Measurements from ENCODE around the gene RBMS1.
"Not testable (repeated sequence)": the region's sequence is repeated elsewhere in the genome, so short reads cannot be mapped to it uniquely, and the experiment has no call there.

RBMS1 gene

DNA sequence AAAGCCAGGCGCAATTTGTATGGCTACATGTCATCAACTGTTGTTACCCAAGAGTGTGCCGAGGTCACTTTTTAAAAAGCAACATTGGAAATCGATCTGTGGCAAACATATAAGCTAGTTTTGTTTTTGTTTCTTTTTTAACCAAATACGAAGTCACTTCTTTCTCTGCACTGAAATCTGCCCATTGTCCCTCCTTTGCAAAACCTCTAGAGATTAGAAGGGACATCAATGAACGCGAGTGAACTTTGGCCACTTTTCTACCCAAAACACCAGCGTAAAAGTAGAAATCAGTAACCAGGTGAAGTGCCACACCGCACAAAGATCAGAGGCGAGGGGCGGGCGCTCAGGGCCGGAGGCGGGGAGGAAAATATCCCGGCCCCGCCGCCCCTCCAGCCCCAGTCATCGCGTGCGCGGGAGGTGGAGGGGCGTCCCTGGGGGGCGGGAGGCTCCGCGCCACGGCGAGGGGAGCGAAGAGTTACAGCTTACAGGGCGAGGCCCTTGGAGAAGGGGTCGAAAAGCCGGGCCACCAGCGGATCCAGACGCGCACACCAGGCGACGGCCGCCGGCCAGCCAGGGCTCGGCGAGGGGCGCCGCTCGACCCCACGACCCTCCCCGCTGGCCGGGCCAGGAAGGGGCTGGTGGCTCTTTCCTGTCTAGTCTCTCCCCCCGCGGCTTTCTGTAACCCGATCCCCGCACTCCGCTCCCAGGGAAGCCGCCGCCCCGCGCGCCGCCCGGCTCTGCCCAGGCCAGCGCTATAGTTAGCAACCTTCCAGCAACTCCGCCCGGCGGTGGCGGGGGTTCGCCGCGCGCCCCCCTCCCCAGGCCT is 993 bp downstream of the RBMS1 start:
- H3K4me1 Mint-ChIP-seq, result peaks cover 17% of the 10 kb centered on the region

DNA sequence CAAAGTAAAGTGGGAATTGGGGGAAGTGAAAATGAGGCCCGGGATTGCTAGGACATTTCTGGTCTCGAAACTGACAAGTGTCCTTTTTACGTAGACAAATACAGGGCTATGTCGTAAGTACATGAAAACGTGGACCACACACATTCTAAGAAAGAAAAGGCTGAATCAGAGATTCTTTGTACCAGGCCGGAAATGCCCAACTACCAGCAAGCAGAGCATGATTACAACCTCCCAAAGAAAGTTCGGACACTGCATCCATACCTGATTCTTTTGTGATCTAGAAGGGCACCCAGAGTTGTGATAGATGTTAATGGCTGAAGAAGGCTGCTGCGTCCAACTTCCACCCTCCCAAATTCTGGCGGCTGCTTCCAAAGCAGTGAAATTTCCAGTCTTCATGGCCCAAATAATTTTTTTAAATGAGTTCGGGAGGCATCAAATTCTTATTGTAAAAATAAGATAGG is 1.7 kb downstream of the RBMS1 start:
- no peak for DNase-seq (ENCODE audit: low spot score in 2 of 2)
- peaks cover 4% of the 10 kb centered on the region for H3K36me3 Mint-ChIP-seq (ENCODE audit: insufficient read depth)
- H3K9me3 Mint-ChIP-seq, result no peaks in the 10 kb centered on the region
- H3K27me3 Mint-ChIP-seq, result no peaks in the 10 kb centered on the region
- no peak for ATAC-seq (replicated peaks; ENCODE audit: extremely low read depth, poor library complexity, severe bottlenecking)
- peaks cover 22% of the 10 kb centered on the region for H3K4me1 Mint-ChIP-seq
- peak overlapping the region; percentile 94 for H3K4me3 Mint-ChIP-seq
- peak overlapping the region; percentile 74 for H3K27ac Mint-ChIP-seq (ENCODE audit: low read depth)

More for the DNA sequence above, 993 bp downstream of the RBMS1 start:
- Mint-ChIP-seq H3K36me3 (ENCODE audit: insufficient read depth) (peaks cover 4% of the 10 kb centered on the region), H3K27ac (ENCODE audit: low read depth) (peak overlapping the region; percentile 74), H3K27me3 (no peaks in the 10 kb centered on the region), H3K9me3 (no peaks in the 10 kb centered on the region), H3K4me3 (peak overlapping the region; percentile 94)
- ATAC-seq (replicated peaks; ENCODE audit: extremely low read depth, poor library complexity, severe bottlenecking), result peak; percentile 62
- peak; percentile 21 to 25 for DNase-seq (ENCODE audit: low spot score in 2 of 2)

DNA sequence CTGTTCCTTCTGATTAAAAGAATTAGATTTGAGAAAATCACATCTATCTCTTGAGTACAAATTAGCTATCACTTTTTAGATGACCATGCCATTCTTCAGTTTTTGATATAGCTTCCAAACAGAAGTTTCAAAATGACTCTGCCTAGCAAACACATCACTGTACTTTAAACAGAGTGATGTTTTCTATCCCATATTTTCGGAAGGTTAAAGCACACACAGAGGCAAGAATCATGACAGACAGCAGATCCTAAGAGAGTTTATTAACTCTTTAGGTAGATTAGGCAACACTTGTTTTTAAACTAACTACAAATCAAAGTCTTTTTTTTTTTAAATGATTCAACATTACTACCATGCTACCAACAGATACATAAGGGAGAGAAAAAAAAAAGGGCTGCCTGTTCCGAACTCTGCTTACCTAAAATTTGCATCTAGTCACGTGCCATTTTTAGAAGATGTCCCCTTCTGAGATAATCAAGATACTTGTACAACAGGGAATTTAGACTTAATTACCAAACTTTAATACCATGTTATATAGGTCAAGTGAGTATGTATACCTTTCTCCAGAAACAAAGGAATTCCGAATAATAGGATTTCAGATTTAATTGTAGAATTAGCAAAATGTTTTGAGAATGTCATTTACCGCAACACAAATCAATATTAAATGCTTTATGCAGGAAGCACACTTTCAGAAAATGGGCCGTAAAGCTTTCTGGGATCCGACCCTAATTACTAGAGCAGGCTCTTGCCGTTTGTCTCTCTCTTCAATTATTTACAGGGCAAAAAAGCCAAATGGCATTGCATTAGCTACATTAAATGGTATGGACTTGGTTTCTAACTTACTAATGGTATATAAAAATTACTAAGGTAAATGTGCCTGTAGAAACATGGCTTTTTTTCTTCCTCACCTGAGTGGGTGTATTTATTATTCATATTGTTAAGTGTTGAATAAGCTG is 2.6 kb downstream of the RBMS1 start:
- no peaks in the 10 kb centered on the region for H3K27me3 Mint-ChIP-seq
- peak overlapping the region; percentile 94 for H3K4me3 Mint-ChIP-seq
- peaks cover 4% of the 10 kb centered on the region for H3K36me3 Mint-ChIP-seq (ENCODE audit: insufficient read depth)
- no peak for ATAC-seq (replicated peaks; ENCODE audit: extremely low read depth, poor library complexity, severe bottlenecking)
- H3K4me1 Mint-ChIP-seq, result peaks cover 22% of the 10 kb centered on the region
- no peak overlapping the region for H3K27ac Mint-ChIP-seq (ENCODE audit: low read depth)
- no peak for DNase-seq (ENCODE audit: low spot score in 2 of 2)
- H3K9me3 Mint-ChIP-seq, result no peaks in the 10 kb centered on the region

DNA sequence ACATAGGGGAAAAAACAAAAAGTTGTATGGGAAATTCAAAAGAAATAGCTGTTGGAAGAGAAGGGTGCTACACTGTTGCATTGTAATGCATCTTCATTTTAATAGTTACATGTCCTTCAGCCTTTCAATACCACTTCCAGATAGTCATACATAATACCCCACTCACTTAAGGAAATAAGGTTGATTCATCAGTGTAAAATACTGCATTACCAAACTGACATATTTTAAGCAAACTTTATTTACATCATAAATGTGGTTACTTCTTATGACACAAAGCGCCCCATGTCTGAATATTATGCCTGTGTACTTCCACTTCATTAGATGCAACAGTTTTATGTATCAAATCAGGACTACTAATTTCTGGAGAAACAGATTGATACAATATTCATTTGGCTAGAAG is 4.5 kb downstream of the RBMS1 start:
- Mint-ChIP-seq H3K4me1 (peaks cover 31% of the 10 kb centered on the region), H3K27me3 (no peaks in the 10 kb centered on the region), H3K4me3 (no peak overlapping the region), H3K9me3 (no peaks in the 10 kb centered on the region), H3K36me3 (ENCODE audit: insufficient read depth) (peaks cover 1% of the 10 kb centered on the region), H3K27ac (ENCODE audit: low read depth) (no peak overlapping the region)
- DNase-seq (ENCODE audit: low spot score in 2 of 2) (no peak), ATAC-seq (replicated peaks; ENCODE audit: extremely low read depth, poor library complexity, severe bottlenecking) (no peak)

DNA sequence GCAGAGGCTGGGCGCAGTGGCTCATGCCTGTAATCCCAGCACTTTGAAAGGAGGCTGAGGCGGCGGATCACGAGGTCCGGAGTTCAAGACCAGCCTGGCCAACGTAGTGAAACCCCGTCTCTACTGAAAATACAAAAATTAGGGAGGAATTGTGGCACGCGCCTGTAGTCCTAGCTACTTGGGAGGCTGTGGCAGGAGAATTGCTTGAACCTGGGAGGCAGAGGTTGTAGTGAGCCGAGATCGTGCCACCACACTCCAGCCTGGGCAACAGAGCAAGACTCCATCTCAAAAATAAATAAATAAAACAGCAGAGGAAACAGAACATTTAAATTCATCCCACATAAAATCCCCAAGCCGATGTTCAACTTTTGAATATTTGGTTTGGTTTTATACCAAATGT is 5.3 kb downstream of the RBMS1 start:
- not testable (repeated sequence) for H3K27ac Mint-ChIP-seq (ENCODE audit: low read depth); ATAC-seq (replicated peaks; ENCODE audit: extremely low read depth, poor library complexity, severe bottlenecking); H3K9me3 Mint-ChIP-seq; H3K36me3 Mint-ChIP-seq (ENCODE audit: insufficient read depth); DNase-seq (ENCODE audit: low spot score in 2 of 2); H3K4me3 Mint-ChIP-seq; H3K27me3 Mint-ChIP-seq
- peaks cover 31% of the 10 kb centered on the region for H3K4me1 Mint-ChIP-seq

DNA sequence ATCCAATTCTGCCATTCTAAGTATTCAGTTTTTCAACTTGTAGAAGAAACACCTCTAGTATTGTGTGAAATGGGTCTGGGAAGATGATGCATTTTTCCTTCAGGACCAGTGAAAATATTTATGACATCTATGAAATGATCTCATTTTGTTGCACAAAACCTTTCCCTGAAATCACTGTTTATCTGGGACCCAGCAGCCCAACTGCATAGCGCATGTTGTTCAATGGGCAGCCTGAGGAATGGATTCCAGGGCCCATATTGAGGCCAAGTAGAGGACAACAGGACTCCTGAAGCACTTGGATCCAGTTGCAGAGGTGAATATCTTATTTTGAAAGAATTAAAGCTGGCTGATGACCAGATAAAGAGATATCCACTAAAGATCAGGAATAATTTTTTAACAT is 7.3 kb downstream of the RBMS1 start:
- ATAC-seq (replicated peaks; ENCODE audit: extremely low read depth, poor library complexity, severe bottlenecking), result no peak
- Mint-ChIP-seq H3K4me1 (peaks cover 32% of the 10 kb centered on the region), H3K4me3 (no peak overlapping the region), H3K27ac (ENCODE audit: low read depth) (no peak overlapping the region), H3K27me3 (no peaks in the 10 kb centered on the region), H3K36me3 (ENCODE audit: insufficient read depth) (no peaks in the 10 kb centered on the region), H3K9me3 (no peaks in the 10 kb centered on the region)
- DNase-seq (ENCODE audit: low spot score in 2 of 2), result no peak

DNA sequence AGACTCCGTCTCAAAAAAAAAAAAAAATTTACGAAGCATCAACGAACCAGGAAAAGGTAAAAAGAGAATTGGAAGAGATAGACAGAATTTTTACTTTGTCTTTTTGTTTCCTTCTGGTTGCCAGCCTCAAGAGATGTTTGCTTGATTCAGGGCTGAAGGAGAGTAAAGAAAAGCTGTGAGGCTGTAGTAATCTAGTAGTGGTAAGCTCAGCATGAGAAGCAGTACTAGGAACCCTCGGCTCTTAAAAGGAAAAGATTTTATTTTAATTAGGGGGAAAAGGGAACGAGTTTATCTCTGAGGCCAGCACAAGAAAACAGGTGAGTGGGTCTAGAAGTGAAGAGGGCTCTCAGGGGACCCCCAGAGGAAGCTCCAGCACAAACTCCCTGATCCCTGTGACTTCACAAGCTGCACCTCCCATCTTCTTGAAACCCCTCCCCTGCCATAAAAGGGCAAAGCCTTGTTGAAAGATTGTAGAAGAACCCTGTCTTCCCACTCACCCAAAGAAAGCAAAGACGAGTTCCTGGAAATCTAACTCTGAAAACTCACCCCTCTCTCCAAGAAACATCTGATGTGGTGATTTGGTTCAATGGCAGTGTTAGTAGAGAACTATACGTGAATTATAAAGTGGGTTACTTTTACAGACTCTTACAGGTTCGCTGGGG is 8.6 kb downstream of the RBMS1 start:
- no peaks in the 10 kb centered on the region for H3K27me3 Mint-ChIP-seq
- peaks cover 32% of the 10 kb centered on the region for H3K4me1 Mint-ChIP-seq
- no peak for ATAC-seq (replicated peaks; ENCODE audit: extremely low read depth, poor library complexity, severe bottlenecking)
- no peak for DNase-seq (ENCODE audit: low spot score in 2 of 2)
- H3K36me3 Mint-ChIP-seq (ENCODE audit: insufficient read depth), result no peaks in the 10 kb centered on the region
- H3K4me3 Mint-ChIP-seq, result peak overlapping the region; percentile 38
- H3K27ac Mint-ChIP-seq (ENCODE audit: low read depth), result peak overlapping the region; percentile 70
- H3K9me3 Mint-ChIP-seq, result no peaks in the 10 kb centered on the region

GRCh38 chr2:160482673-160483072 is 10.9 kb downstream of the RBMS1 start:
- Mint-ChIP-seq H3K9me3 (no peaks in the 10 kb centered on the region), H3K36me3 (ENCODE audit: insufficient read depth) (peaks cover 2% of the 10 kb centered on the region), H3K27ac (ENCODE audit: low read depth) (peak overlapping the region; percentile 76), H3K4me1 (peaks cover 27% of the 10 kb centered on the region), H3K4me3 (no peak overlapping the region), H3K27me3 (no peaks in the 10 kb centered on the region)
- ATAC-seq (replicated peaks; ENCODE audit: extremely low read depth, poor library complexity, severe bottlenecking), result peak; percentile 100
- no peak for DNase-seq (ENCODE audit: low spot score in 2 of 2)

GRCh38 chr2:160479269-160479668 is 14.3 kb downstream of the RBMS1 start:
- peaks cover 2% of the 10 kb centered on the region for H3K36me3 Mint-ChIP-seq (ENCODE audit: insufficient read depth)
- no peak for DNase-seq (ENCODE audit: low spot score in 2 of 2)
- H3K27ac Mint-ChIP-seq (ENCODE audit: low read depth), result no peak overlapping the region
- no peak for ATAC-seq (replicated peaks; ENCODE audit: extremely low read depth, poor library complexity, severe bottlenecking)
- no peak overlapping the region for H3K4me3 Mint-ChIP-seq
- H3K9me3 Mint-ChIP-seq, result no peaks in the 10 kb centered on the region
- no peaks in the 10 kb centered on the region for H3K27me3 Mint-ChIP-seq
- H3K4me1 Mint-ChIP-seq, result peaks cover 13% of the 10 kb centered on the region

DNA sequence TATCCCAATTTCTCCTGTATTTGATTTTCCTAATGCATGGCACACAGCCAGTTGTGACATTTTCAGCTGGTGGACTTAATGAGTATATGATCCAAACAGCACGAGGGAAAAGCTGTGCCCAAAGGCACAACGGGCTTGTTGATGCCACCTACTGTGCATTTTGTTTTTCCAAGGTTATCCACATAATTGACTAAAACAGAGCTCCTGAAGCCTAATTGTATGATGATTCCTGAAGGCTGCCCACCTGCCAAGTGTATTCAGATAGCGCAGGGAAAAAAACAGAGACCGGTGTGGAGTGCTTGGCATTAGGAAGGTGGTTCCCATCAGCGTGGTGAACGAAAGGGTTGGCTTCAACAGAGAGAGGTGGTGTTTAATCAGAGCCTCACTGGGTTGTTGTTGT is 14.9 kb downstream of the RBMS1 start:
- Mint-ChIP-seq H3K9me3 (no peaks in the 10 kb centered on the region), H3K4me1 (peaks cover 13% of the 10 kb centered on the region), H3K4me3 (no peak overlapping the region), H3K27ac (ENCODE audit: low read depth) (no peak overlapping the region), H3K36me3 (ENCODE audit: insufficient read depth) (peaks cover 2% of the 10 kb centered on the region), H3K27me3 (no peaks in the 10 kb centered on the region)
- ATAC-seq (replicated peaks; ENCODE audit: extremely low read depth, poor library complexity, severe bottlenecking) (no peak), DNase-seq (ENCODE audit: low spot score in 2 of 2) (no peak)

DNA sequence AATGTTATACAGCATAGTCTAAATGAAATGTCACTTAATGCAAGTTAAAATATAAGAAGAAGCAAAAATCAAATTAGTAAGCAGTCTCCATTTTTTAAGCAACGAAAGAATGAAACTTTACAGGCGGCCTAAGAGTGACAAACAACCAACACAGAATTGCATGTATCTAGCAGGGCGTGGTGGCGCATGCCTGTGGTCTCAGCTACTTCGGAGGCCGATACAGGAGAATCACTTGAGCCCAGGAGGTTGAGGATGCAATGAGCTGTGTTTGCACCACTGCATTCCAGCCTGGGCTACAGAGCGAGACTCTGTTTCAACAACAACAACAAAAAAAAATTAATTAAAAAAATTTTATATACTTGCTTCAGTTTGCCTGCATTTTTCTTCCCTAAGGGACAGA is 16.6 kb downstream of the RBMS1 start:
- peaks cover 8% of the 10 kb centered on the region for H3K4me1 Mint-ChIP-seq
- no peak overlapping the region for H3K4me3 Mint-ChIP-seq
- H3K9me3 Mint-ChIP-seq, result no peaks in the 10 kb centered on the region
- DNase-seq (ENCODE audit: low spot score in 2 of 2), result no peak
- no peak for ATAC-seq (replicated peaks; ENCODE audit: extremely low read depth, poor library complexity, severe bottlenecking)
- peaks cover 2% of the 10 kb centered on the region for H3K36me3 Mint-ChIP-seq (ENCODE audit: insufficient read depth)
- no peak overlapping the region for H3K27ac Mint-ChIP-seq (ENCODE audit: low read depth)
- H3K27me3 Mint-ChIP-seq, result no peaks in the 10 kb centered on the region

Data from central memory CD8-positive, alpha-beta T cell (primary cell).